Stimulated activated CD8-positive, alpha-beta memory T cell treated with anti-CD3 and anti-CD28 coated beads, Interleukin-7, amount 100 ng/mL, for 4 hours (primary cell): Measurements from ENCODE around the gene LAMC3.

Experiments used
- DNase-seq, 2 donors: peaks; one replicate each; pipeline ENCODE4 v3.0.0-alpha.2; 2020; ENCODE audit warnings: low read depth in 2 of 2

The LAMC3 gene

GRCh38 chr9:131045300-131046092 is 36.5 kb downstream of the LAMC3 start:
- DNase-seq: no peak

GRCh38 chr9:131046093-131046380 is 37.1 kb downstream of the LAMC3 start:
- no peak for DNase-seq

GRCh38 chr9:131046581-131047202 is 37.7 kb downstream of the LAMC3 start:
- peak; percentile 23 to 45 for DNase-seq

- no peak for DNase-seq
Measured at GRCh38 chr9:131048332-131048731, 39.4 kb downstream of the LAMC3 start.

- DNase-seq: no peak
Measured at GRCh38 chr9:131048820-131049219, 39.8 kb downstream of the LAMC3 start.

GRCh38 chr9:131049829-131050715 is 41.1 kb downstream of the LAMC3 start:
- DNase-seq: no peak

GRCh38 chr9:131050831-131051230 is 41.9 kb downstream of the LAMC3 start:
- no peak for DNase-seq

- DNase-seq: no peak
Measured at GRCh38 chr9:131051592-131052517, 42.9 kb downstream of the LAMC3 start.

GRCh38 chr9:131053896-131054295 is 44.9 kb downstream of the LAMC3 start:
- DNase-seq: no peak

- DNase-seq: no peak
Measured at GRCh38 chr9:131056781-131057506, 48.0 kb downstream of the LAMC3 start.

- DNase-seq: no peak
Measured at GRCh38 chr9:131060900-131061630, 52.1 kb downstream of the LAMC3 start.

GRCh38 chr9:131062969-131063368 is 54.0 kb downstream of the LAMC3 start:
- no peak for DNase-seq

- DNase-seq: no peak
Measured at GRCh38 chr9:131065599-131065998, 56.6 kb downstream of the LAMC3 start.

- DNase-seq: no peak
Measured at GRCh38 chr9:131067625-131068024, 58.7 kb downstream of the LAMC3 start.

- DNase-seq: no peak
Measured at GRCh38 chr9:131068076-131068816, 59.3 kb downstream of the LAMC3 start.

- DNase-seq: no peak
Measured at GRCh38 chr9:131069699-131070098, 60.7 kb downstream of the LAMC3 start.

- no peak for DNase-seq
Measured at GRCh38 chr9:131072107-131072870, 63.3 kb downstream of the LAMC3 start.

- DNase-seq: no peak
Measured at GRCh38 chr9:131072871-131073237, 63.9 kb downstream of the LAMC3 start.
